ENCODE measurements around the gene KCTD17.

The KCTD17 gene

GRCh38 chr22:37043828-37044538 lies 7.6 kb upstream of the KCTD17 start:
- DNase-seq = no peak

GRCh38 chr22:37044634-37045625 lies 6.6 kb upstream of the KCTD17 start:
- DNase-seq = no peak

- no peak for DNase-seq
Measured at GRCh38 chr22:37045958-37046357, 5.6 kb upstream of the KCTD17 start.

GRCh38 chr22:37046589-37046988 lies 5.0 kb upstream of the KCTD17 start:
- DNase-seq = no peak

GRCh38 chr22:37047006-37047405 lies 4.5 kb upstream of the KCTD17 start:
- DNase-seq = no peak

GRCh38 chr22:37048133-37048532 lies 3.4 kb upstream of the KCTD17 start:
- DNase-seq = no peak

- DNase-seq = no peak
Measured at GRCh38 chr22:37049224-37049623, 2.3 kb upstream of the KCTD17 start.

GRCh38 chr22:37050913-37051312 lies 629 bp upstream of the KCTD17 start:
- no peak for DNase-seq

GRCh38 chr22:37052386-37053309 lies 1.1 kb downstream of the KCTD17 start:
- no peak for DNase-seq

GRCh38 chr22:37053310-37054055 lies 1.9 kb downstream of the KCTD17 start:
- DNase-seq = no peak

GRCh38 chr22:37054056-37054395 lies 2.5 kb downstream of the KCTD17 start:
- no peak for DNase-seq

- DNase-seq = no peak
Measured at GRCh38 chr22:37054600-37055365, 3.2 kb downstream of the KCTD17 start.

GRCh38 chr22:37056246-37056645 lies 4.7 kb downstream of the KCTD17 start:
- DNase-seq = no peak

GRCh38 chr22:37057226-37057625 lies 5.7 kb downstream of the KCTD17 start:
- no peak for DNase-seq

- DNase-seq = no peak
Measured at GRCh38 chr22:37057796-37058510, 6.4 kb downstream of the KCTD17 start.

GRCh38 chr22:37058917-37059701 lies 7.6 kb downstream of the KCTD17 start:
- DNase-seq = no peak

GRCh38 chr22:37059876-37060449 lies 8.4 kb downstream of the KCTD17 start:
- DNase-seq = no peak

- no peak for DNase-seq
Measured at GRCh38 chr22:37060801-37061610, 9.5 kb downstream of the KCTD17 start.
